ENCODE results near the gene RNH1. TPM values are rescaled to one million over a fixed set of nuclear protein-coding genes. Genes with fewer than 3 reads are reported as not detected.
A peak's percentile ranks its signal among the peaks of the same experiment; 100 is the strongest.

The RNH1 gene
- total RNA-seq, 5 donors from 2014 or later (not counting 1 experiment from before 2014, with no cell fraction given): 126 to 141 (median 131) TPM

GRCh38 chr11:553083-553987 is 46.3 kb upstream of the RNH1 start:
- DNase-seq: no peak
- whole genome bisulfite sequencing (ENCODE audit: insufficient coverage): 91% methylated on average over 23 of the region's 27 CpGs
- CTCF ChIA-PET: interaction anchor here in 1 of 2 donors (1.6 kb wide), 1 partner anchor 174 kb away, joined by 5 read pairs; no protein-coding TSS in a partner anchor

GRCh38 chr11:551596-551995 is 44.6 kb upstream of the RNH1 start:
- 92% methylated on average over 11 of the region's 12 CpGs for WGBS (ENCODE audit: insufficient coverage)
- H3K27me3 Mint-ChIP-seq: no peaks in the 10 kb centered on the region
- ATAC-seq (replicated peaks in 1 of 4) (no peak), DNase-seq (no peak)
- CTCF ChIA-PET: no interaction called here
- no peaks in the 10 kb centered on the region for H3K36me3 ChIP-seq (ENCODE audit: control insufficient read depth in 2 of 2, extremely low read depth in 1 of 2, insufficient read depth in 1 of 2, low read length in 1 of 2)
- no peak overlapping the region for H3K4me3 ChIP-seq (ENCODE audit: control insufficient read depth in 1 of 2, extremely low read depth in 1 of 2, low read length in 1 of 2)
- H3K36me3 Mint-ChIP-seq: no peaks in the 10 kb centered on the region
- no peak overlapping the region for H3K4me3 Mint-ChIP-seq
- no peak overlapping the region for H3K27ac Mint-ChIP-seq
- no peak overlapping the region for H3K27ac ChIP-seq (ENCODE audit: low read length)
- POLR2A ChIA-PET: no interaction called here
- H3K4me1 Mint-ChIP-seq: peaks cover 0 to 3% (median 2%) of the 10 kb centered on the region in 3 donors
- H3K9me3 ChIP-seq: no peaks in the 10 kb centered on the region
- no peaks in the 10 kb centered on the region for H3K9me3 Mint-ChIP-seq
- H3K4me1 ChIP-seq (ENCODE audit: control insufficient read depth in 1 of 2, extremely low read depth in 1 of 2, insufficient read depth in 2 of 2, low read length in 2 of 2): peaks cover 2 to 24% of the 10 kb centered on the region in 2 experiments
- H3K27me3 ChIP-seq (replicated peaks in 1 of 2; ENCODE audit: control insufficient read depth in 2 of 2, extremely low read depth in 1 of 2, insufficient read depth in 2 of 2, low read length in 1 of 2): peaks cover 0 to 23% of the 10 kb centered on the region in 2 experiments

More at GRCh38 chr11:553083-553987, 46.3 kb upstream of the RNH1 start:
- H3K9me3 Mint-ChIP-seq: no peaks in the 10 kb centered on the region
- Histone ChIP-seq H3K4me1 (ENCODE audit: control insufficient read depth in 1 of 2, extremely low read depth in 1 of 2, insufficient read depth in 2 of 2, low read length in 2 of 2) (peaks cover 2 to 24% of the 10 kb centered on the region in 2 experiments), H3K9me3 (no peaks in the 10 kb centered on the region), H3K27me3 (replicated peaks in 1 of 2; ENCODE audit: control insufficient read depth in 2 of 2, extremely low read depth in 1 of 2, insufficient read depth in 2 of 2, low read length in 1 of 2) (peaks cover 0 to 24% of the 10 kb centered on the region in 2 experiments), H3K27ac (ENCODE audit: low read length) (no peak overlapping the region), H3K4me3 (ENCODE audit: control insufficient read depth in 1 of 2, extremely low read depth in 1 of 2, low read length in 1 of 2) (no peak overlapping the region), H3K36me3 (ENCODE audit: control insufficient read depth in 2 of 2, extremely low read depth in 1 of 2, insufficient read depth in 1 of 2, low read length in 1 of 2) (no peaks in the 10 kb centered on the region)
- no peak overlapping the region for H3K27ac Mint-ChIP-seq
- H3K4me1 Mint-ChIP-seq: peaks cover 0 to 8% (median 7%) of the 10 kb centered on the region in 3 donors
- H3K4me3 Mint-ChIP-seq: peak overlapping the region in 1 of 3 donors; percentile 56
- no peak for ATAC-seq (replicated peaks in 1 of 4)
- H3K27me3 Mint-ChIP-seq: no peaks in the 10 kb centered on the region
- POLR2A ChIA-PET: no interaction called here
- H3K36me3 Mint-ChIP-seq: no peaks in the 10 kb centered on the region

GRCh38 chr11:551131-551530 is 44.1 kb upstream of the RNH1 start:
- Histone ChIP-seq H3K4me1 (ENCODE audit: control insufficient read depth in 1 of 2, extremely low read depth in 1 of 2, insufficient read depth in 2 of 2, low read length in 2 of 2) (peaks cover 2 to 19% of the 10 kb centered on the region in 2 experiments), H3K27ac (ENCODE audit: low read length) (no peak overlapping the region), H3K9me3 (no peaks in the 10 kb centered on the region), H3K27me3 (replicated peaks in 1 of 2; ENCODE audit: control insufficient read depth in 2 of 2, extremely low read depth in 1 of 2, insufficient read depth in 2 of 2, low read length in 1 of 2) (peaks cover 0 to 18% of the 10 kb centered on the region in 2 experiments), H3K36me3 (ENCODE audit: control insufficient read depth in 2 of 2, extremely low read depth in 1 of 2, insufficient read depth in 1 of 2, low read length in 1 of 2) (no peaks in the 10 kb centered on the region), H3K4me3 (ENCODE audit: control insufficient read depth in 1 of 2, extremely low read depth in 1 of 2, low read length in 1 of 2) (no peak overlapping the region)
- ChIA-PET CTCF (no interaction called here), POLR2A (no interaction called here)
- Mint-ChIP-seq H3K4me3 (no peak overlapping the region), H3K9me3 (no peaks in the 10 kb centered on the region), H3K36me3 (no peaks in the 10 kb centered on the region), H3K4me1 (no peaks in the 10 kb centered on the region), H3K27ac (no peak overlapping the region), H3K27me3 (no peaks in the 10 kb centered on the region)
- no peak for DNase-seq
- WGBS (ENCODE audit: insufficient coverage): 83% methylated on average over 11 of the region's 16 CpGs
- ATAC-seq (replicated peaks in 1 of 4): no peak

GRCh38 chr11:550746-551085 is 43.7 kb upstream of the RNH1 start:
- H3K4me1 ChIP-seq (ENCODE audit: control insufficient read depth in 1 of 2, extremely low read depth in 1 of 2, insufficient read depth in 2 of 2, low read length in 2 of 2): peaks cover 2 to 18% of the 10 kb centered on the region in 2 experiments
- DNase-seq (no peak), ATAC-seq (replicated peaks in 1 of 4) (no peak)
- Mint-ChIP-seq H3K36me3 (no peaks in the 10 kb centered on the region), H3K4me3 (no peak overlapping the region), H3K27me3 (no peaks in the 10 kb centered on the region), H3K4me1 (no peaks in the 10 kb centered on the region), H3K9me3 (no peaks in the 10 kb centered on the region), H3K27ac (no peak overlapping the region)
- ChIA-PET CTCF (no interaction called here), POLR2A (no interaction called here)
- no peaks in the 10 kb centered on the region for H3K36me3 ChIP-seq (ENCODE audit: control insufficient read depth in 2 of 2, extremely low read depth in 1 of 2, insufficient read depth in 1 of 2, low read length in 1 of 2)
- H3K4me3 ChIP-seq (ENCODE audit: control insufficient read depth in 1 of 2, extremely low read depth in 1 of 2, low read length in 1 of 2): no peak overlapping the region
- no peak overlapping the region for H3K27ac ChIP-seq (ENCODE audit: low read length)
- H3K9me3 ChIP-seq: no peaks in the 10 kb centered on the region
- peaks cover 0 to 18% of the 10 kb centered on the region in 2 experiments for H3K27me3 ChIP-seq (replicated peaks in 1 of 2; ENCODE audit: control insufficient read depth in 2 of 2, extremely low read depth in 1 of 2, insufficient read depth in 2 of 2, low read length in 1 of 2)
- WGBS (ENCODE audit: insufficient coverage): 72% methylated on average over 4 of the region's 5 CpGs

- no peak overlapping the region for H3K4me3 Mint-ChIP-seq
- H3K4me1 Mint-ChIP-seq: no peaks in the 10 kb centered on the region
- H3K36me3 ChIP-seq (ENCODE audit: control insufficient read depth in 2 of 2, extremely low read depth in 1 of 2, insufficient read depth in 1 of 2, low read length in 1 of 2): no peaks in the 10 kb centered on the region
- no peak overlapping the region for H3K4me3 ChIP-seq (ENCODE audit: control insufficient read depth in 1 of 2, extremely low read depth in 1 of 2, low read length in 1 of 2)
- H3K27me3 Mint-ChIP-seq: no peaks in the 10 kb centered on the region
- H3K36me3 Mint-ChIP-seq: no peaks in the 10 kb centered on the region
- H3K27ac Mint-ChIP-seq: no peak overlapping the region
- H3K4me1 ChIP-seq (ENCODE audit: control insufficient read depth in 1 of 2, extremely low read depth in 1 of 2, insufficient read depth in 2 of 2, low read length in 2 of 2): peaks cover 2 to 13% of the 10 kb centered on the region in 2 experiments
- CTCF ChIA-PET: no interaction called here
- H3K9me3 ChIP-seq: no peaks in the 10 kb centered on the region
- WGBS (ENCODE audit: insufficient coverage): 93% methylated on average over 21 of the region's 25 CpGs
- H3K27ac ChIP-seq (ENCODE audit: low read length): no peak overlapping the region
- ATAC-seq (replicated peaks in 1 of 4) (no peak), DNase-seq (no peak)
- POLR2A ChIA-PET: no interaction called here
- peaks cover 0 to 18% of the 10 kb centered on the region in 2 experiments for H3K27me3 ChIP-seq (replicated peaks in 1 of 2; ENCODE audit: control insufficient read depth in 2 of 2, extremely low read depth in 1 of 2, insufficient read depth in 2 of 2, low read length in 1 of 2)
- no peaks in the 10 kb centered on the region for H3K9me3 Mint-ChIP-seq
Observed at GRCh38 chr11:550021-550745, 43.1 kb upstream of the RNH1 start.

GRCh38 chr11:548700-549603 is 41.9 kb upstream of the RNH1 start:
- ChIA-PET CTCF (no interaction called here), POLR2A (no interaction called here)
- H3K4me3 Mint-ChIP-seq: no peak overlapping the region
- Histone ChIP-seq H3K4me3 (ENCODE audit: control insufficient read depth in 1 of 2, extremely low read depth in 1 of 2, low read length in 1 of 2) (no peak overlapping the region), H3K27me3 (replicated peaks in 1 of 2; ENCODE audit: control insufficient read depth in 2 of 2, extremely low read depth in 1 of 2, insufficient read depth in 2 of 2, low read length in 1 of 2) (peaks cover 0 to 16% of the 10 kb centered on the region in 2 experiments), H3K36me3 (ENCODE audit: control insufficient read depth in 2 of 2, extremely low read depth in 1 of 2, insufficient read depth in 1 of 2, low read length in 1 of 2) (no peaks in the 10 kb centered on the region), H3K4me1 (ENCODE audit: control insufficient read depth in 1 of 2, extremely low read depth in 1 of 2, insufficient read depth in 2 of 2, low read length in 2 of 2) (peaks cover 0 to 4% of the 10 kb centered on the region in 2 experiments), H3K9me3 (no peaks in the 10 kb centered on the region), H3K27ac (ENCODE audit: low read length) (no peak overlapping the region)
- H3K4me1 Mint-ChIP-seq: no peaks in the 10 kb centered on the region
- DNase-seq: no peak
- H3K9me3 Mint-ChIP-seq: no peaks in the 10 kb centered on the region
- H3K27me3 Mint-ChIP-seq: no peaks in the 10 kb centered on the region
- no peaks in the 10 kb centered on the region for H3K36me3 Mint-ChIP-seq
- no peak overlapping the region for H3K27ac Mint-ChIP-seq
- ATAC-seq (replicated peaks in 1 of 4): no peak
- WGBS (ENCODE audit: insufficient coverage): 89% methylated on average over 29 of the region's 32 CpGs

All from T-cell (primary cell).